Kidney epithelial cell (primary cell): ENCODE data around the gene TGFBR3L. TPM values are rescaled to one million over a fixed set of nuclear protein-coding genes. Genes with fewer than 3 reads are reported as not detected.

ENCODE experiments used
- DNase-seq: peaks from one replicate; pipeline ENCODE4 v3.0.0-alpha.2; 2010; ENCODE audit warnings: low read depth
- H3K27me3 ChIP-seq: 2 replicates; pipeline ENCODE4 v1.6.0; 2011; ENCODE audit warnings: low read length; ENCODE audit not compliant: control insufficient read depth, insufficient read depth
- H3K36me3 ChIP-seq: 2 replicates; pipeline ENCODE4 v1.5.1; 2011; ENCODE audit warnings: low read length; ENCODE audit not compliant: control insufficient read depth, insufficient read depth
- H3K4me3 ChIP-seq: 2 replicates; pipeline ENCODE4 v1.5.1; 2011; ENCODE audit warnings: low read depth, mild to moderate bottlenecking, control low read depth, low read length
- CTCF ChIP-seq: IDR thresholded peaks from 2 replicates; pipeline ENCODE4 v1.5.1; 2011; ENCODE audit warnings: mild to moderate bottlenecking, moderate library complexity, low read length, control low read depth, inconsistent platforms; ENCODE audit not compliant: insufficient read depth, poor library complexity, severe bottlenecking
- total RNA-seq: library from RNA; depleted of rRNA; stranded (reverse); fragments of >200 nt; gene quantifications from 2 replicates; pipeline ENCODE4 v1.2.3, GENCODE V29; 2015

The TGFBR3L gene
- total RNA-seq, 1 donor from 2014 or later, result 4.5 TPM

GRCh38 chr19:7933828-7934725, 19.4 kb downstream of the TGFBR3L start:
- no peak for DNase-seq
- no peak for TF ChIP-seq CTCF
- Histone ChIP-seq H3K4me3 (no peak overlapping the region), H3K36me3 (peaks cover 5% of the 10 kb centered on the region), H3K27me3 (no peaks in the 10 kb centered on the region)

- no peak for TF ChIP-seq CTCF
- no peak for DNase-seq
- Histone ChIP-seq H3K36me3 (peaks cover 5% of the 10 kb centered on the region), H3K4me3 (no peak overlapping the region), H3K27me3 (no peaks in the 10 kb centered on the region)
Measured at GRCh38 chr19:7934766-7935165, 20.1 kb downstream of the TGFBR3L start.

GRCh38 chr19:7940841-7941240, 26.2 kb downstream of the TGFBR3L start:
- no peaks in the 10 kb centered on the region for H3K27me3 ChIP-seq
- TF ChIP-seq CTCF, result no peak
- no peak overlapping the region for H3K4me3 ChIP-seq
- peaks cover 2% of the 10 kb centered on the region for H3K36me3 ChIP-seq
- no peak for DNase-seq

GRCh38 chr19:7941895-7942596, 27.4 kb downstream of the TGFBR3L start:
- peaks cover 2% of the 10 kb centered on the region for H3K36me3 ChIP-seq
- no peak for TF ChIP-seq CTCF

GRCh38 chr19:7942981-7943443, 28.4 kb downstream of the TGFBR3L start:
- DNase-seq, result no peak
- Histone ChIP-seq H3K4me3 (peak overlapping the region; percentile 97), H3K36me3 (no peaks in the 10 kb centered on the region), H3K27me3 (no peaks in the 10 kb centered on the region)
- TF ChIP-seq CTCF, result no peak

More at GRCh38 chr19:7941895-7942596, 27.4 kb downstream of the TGFBR3L start:
- Histone ChIP-seq H3K4me3 (no peak overlapping the region), H3K27me3 (no peaks in the 10 kb centered on the region)
- no peak for DNase-seq
